Effector memory CD4-positive, alpha-beta T cell (primary cell): Measurements from ENCODE around the gene ETV6.

ENCODE experiments used
- DNase-seq, 3 donors: peaks; one replicate each; pipeline ENCODE4 v3.0.0-alpha.2; 2020
- H3K27ac ChIP-seq: 2 replicates; pipeline ENCODE4 v1.7.0; 2013; ENCODE audit warnings: mild to moderate bottlenecking, low read length, moderate library complexity; ENCODE audit not compliant: insufficient read depth, poor library complexity, severe bottlenecking
- H3K27me3 ChIP-seq: replicated peaks from 2 replicates; pipeline ENCODE4 v1.7.0; 2013; ENCODE audit warnings: mild to moderate bottlenecking, low read length; ENCODE audit not compliant: insufficient read depth, control insufficient read depth, poor library complexity, severe bottlenecking
- H3K36me3 ChIP-seq: 2 replicates; pipeline ENCODE4 v1.7.0; 2013; ENCODE audit warnings: mild to moderate bottlenecking, low read length, moderate library complexity; ENCODE audit not compliant: control insufficient read depth, insufficient read depth
- H3K4me1 ChIP-seq: 2 replicates; pipeline ENCODE4 v1.7.0; 2013; ENCODE audit warnings: low read length, mild to moderate bottlenecking; ENCODE audit not compliant: control insufficient read depth, insufficient read depth, poor library complexity, severe bottlenecking
- H3K4me3 ChIP-seq: 2 replicates; pipeline ENCODE4 v1.7.0; 2013; ENCODE audit warnings: low read length, low read depth, mild to moderate bottlenecking; ENCODE audit not compliant: insufficient read depth, poor library complexity, severe bottlenecking
- H3K9me3 ChIP-seq: 2 replicates; pipeline ENCODE4 v1.7.0; 2013; ENCODE audit warnings: mild to moderate bottlenecking, low read length, moderate library complexity; ENCODE audit not compliant: control insufficient read depth

ETV6 gene

GRCh38 chr12:11854011-11854499 is 204.6 kb downstream of the ETV6 start:
- no peak overlapping the region for H3K4me3 ChIP-seq
- H3K36me3 ChIP-seq = peaks cover 30% of the 10 kb centered on the region
- no peak for DNase-seq
- H3K27ac ChIP-seq = no peak overlapping the region
- H3K9me3 ChIP-seq = no peaks in the 10 kb centered on the region
- no peaks in the 10 kb centered on the region for H3K27me3 ChIP-seq
- H3K4me1 ChIP-seq = no peaks in the 10 kb centered on the region

- Histone ChIP-seq H3K27ac (no peak overlapping the region), H3K27me3 (no peaks in the 10 kb centered on the region), H3K4me3 (no peak overlapping the region), H3K4me1 (no peaks in the 10 kb centered on the region), H3K9me3 (no peaks in the 10 kb centered on the region), H3K36me3 (peaks cover 30% of the 10 kb centered on the region)
- DNase-seq = no peak
Measured at GRCh38 chr12:11855983-11856374, 206.5 kb downstream of the ETV6 start.

GRCh38 chr12:11856971-11857370 is 207.5 kb downstream of the ETV6 start:
- Histone ChIP-seq H3K27ac (no peak overlapping the region), H3K4me3 (no peak overlapping the region), H3K4me1 (no peaks in the 10 kb centered on the region), H3K27me3 (no peaks in the 10 kb centered on the region), H3K9me3 (no peaks in the 10 kb centered on the region), H3K36me3 (peaks cover 40% of the 10 kb centered on the region)
- DNase-seq = no peak

GRCh38 chr12:11859705-11860425 is 210.4 kb downstream of the ETV6 start:
- no peak for DNase-seq
- H3K36me3 ChIP-seq = peaks cover 24% of the 10 kb centered on the region
- no peaks in the 10 kb centered on the region for H3K27me3 ChIP-seq
- H3K27ac ChIP-seq = no peak overlapping the region
- no peak overlapping the region for H3K4me3 ChIP-seq
- H3K9me3 ChIP-seq = no peaks in the 10 kb centered on the region
- no peaks in the 10 kb centered on the region for H3K4me1 ChIP-seq

- H3K27ac ChIP-seq = no peak overlapping the region
Measured at GRCh38 chr12:11861155-11861863, 211.8 kb downstream of the ETV6 start.

GRCh38 chr12:11861864-11862600 is 212.6 kb downstream of the ETV6 start:
- H3K9me3 ChIP-seq = no peaks in the 10 kb centered on the region
- peaks cover 16% of the 10 kb centered on the region for H3K36me3 ChIP-seq
- H3K4me3 ChIP-seq = no peak overlapping the region
- H3K27ac ChIP-seq = no peak overlapping the region
- no peak for DNase-seq
- no peaks in the 10 kb centered on the region for H3K4me1 ChIP-seq
- H3K27me3 ChIP-seq = no peaks in the 10 kb centered on the region

More at GRCh38 chr12:11861155-11861863, 211.8 kb downstream of the ETV6 start:
- Histone ChIP-seq H3K4me1 (no peaks in the 10 kb centered on the region), H3K36me3 (peaks cover 20% of the 10 kb centered on the region), H3K4me3 (no peak overlapping the region), H3K27me3 (no peaks in the 10 kb centered on the region), H3K9me3 (no peaks in the 10 kb centered on the region)
- no peak for DNase-seq

- no peak for DNase-seq
- no peaks in the 10 kb centered on the region for H3K4me1 ChIP-seq
Measured at GRCh38 chr12:11862798-11863197, 213.3 kb downstream of the ETV6 start.

GRCh38 chr12:11863478-11863906 is 214.0 kb downstream of the ETV6 start:
- Histone ChIP-seq H3K27me3 (no peaks in the 10 kb centered on the region), H3K27ac (no peak overlapping the region), H3K9me3 (no peaks in the 10 kb centered on the region), H3K36me3 (peaks cover 16% of the 10 kb centered on the region), H3K4me1 (no peaks in the 10 kb centered on the region), H3K4me3 (no peak overlapping the region)
- no peak for DNase-seq

More at GRCh38 chr12:11862798-11863197, 213.3 kb downstream of the ETV6 start:
- Histone ChIP-seq H3K27ac (no peak overlapping the region), H3K27me3 (no peaks in the 10 kb centered on the region), H3K9me3 (no peaks in the 10 kb centered on the region), H3K36me3 (peaks cover 16% of the 10 kb centered on the region), H3K4me3 (no peak overlapping the region)

GRCh38 chr12:11863988-11864387 is 214.5 kb downstream of the ETV6 start:
- no peak for DNase-seq
- no peak overlapping the region for H3K27ac ChIP-seq
- H3K4me3 ChIP-seq = no peak overlapping the region
- no peaks in the 10 kb centered on the region for H3K4me1 ChIP-seq
- H3K9me3 ChIP-seq = no peaks in the 10 kb centered on the region
- H3K36me3 ChIP-seq = peaks cover 19% of the 10 kb centered on the region
- H3K27me3 ChIP-seq = no peaks in the 10 kb centered on the region
